Lower lobe of right lung (tissue), 2 donors: ENCODE results near the gene CACNA1I. TPM values are rescaled to one million over a fixed set of nuclear protein-coding genes. Genes with fewer than 3 reads are reported as not detected.
"Not testable (repeated sequence)": the region's sequence is repeated elsewhere in the genome, so short reads cannot be mapped to it uniquely, and the experiment has no call there.

Experiments used
- ATAC-seq, 2 donors: fragments of 200-7000 bp; cut with Tn5 transposase; one replicate each; pipeline ENCODE4 v1.9.1; 2020 to 2022; ENCODE audit warnings: mild to moderate bottlenecking in 2 of 2, moderate library complexity in 2 of 2
- DNase-seq: peaks from one replicate; pipeline ENCODE4 v3.0.0-alpha.2; 2020
- H3K27ac ChIP-seq: fragments of 200-600 bp; one replicate; pipeline ENCODE4 v1.8.0; 2022
- H3K27me3 ChIP-seq: fragments of 200-600 bp; one replicate; pipeline ENCODE4 v1.8.0; 2022; ENCODE audit warnings: low read depth
- H3K36me3 ChIP-seq: fragments of 200-600 bp; one replicate; pipeline ENCODE4 v1.8.0; 2022; ENCODE audit warnings: mild to moderate bottlenecking
- H3K4me1 ChIP-seq: fragments of 200-600 bp; one replicate; pipeline ENCODE4 v1.8.0; 2022
- H3K4me3 ChIP-seq: fragments of 200-600 bp; one replicate; pipeline ENCODE4 v1.8.0; 2022; ENCODE audit warnings: mild to moderate bottlenecking
- H3K9me3 ChIP-seq: fragments of 200-600 bp; one replicate; pipeline ENCODE4 v1.8.0; 2022
- intact Hi-C: fragments of 100-400 bp; cut with DNase I; formaldehyde crosslinking; loops from one replicate; pipeline ENCODE4 v1.11.0; 2022
- long read RNA-seq: library from polyadenylated mRNA; unstranded; transcript quantifications from one replicate; pipeline ENCODE4 v2.0.0, GENCODE V29; 2021
- total RNA-seq: library from RNA; stranded (reverse); fragmentation: NEBNext Ultra II Directional; extraction: Animal tissue kit (Norgen Biotek cat#: 25700); gene quantifications from one replicate; pipeline ENCODE4 v1.2.1, GENCODE V29; 2021
- TF ChIP-seq, protein P1 (sequence below): fragments of 200-600 bp; IDR thresholded peaks from one replicate; pipeline ENCODE4 v1.8.0; 2022; ENCODE audit warnings: antibody characterized with exemption, mild to moderate bottlenecking
- donor health status: DM: no; HTN: yes; CAD: no; lungs with severe emphysema.

CACNA1I gene
- total RNA-seq = 0.21 TPM
- long read RNA-seq, partial matches to known transcripts = 0 of 1 reads
- long read RNA-seq, other reads (novel, unspliced or antisense) = 1 of 1 reads

- DNase-seq = no peak
- no peak within 1 kb of the TSS for H3K4me3 ChIP-seq
- H3K4me1 ChIP-seq = no peaks in the 10 kb centered on the region
- no peak for ATAC-seq
- intact Hi-C loops = no loop called here
- H3K27ac ChIP-seq = no peak within 1 kb of the TSS
- H3K36me3 ChIP-seq = no peaks in the 10 kb centered on the region
- H3K9me3 ChIP-seq = no peaks in the 10 kb centered on the region
- no peaks in the 10 kb centered on the region for H3K27me3 ChIP-seq
- TF ChIP-seq, protein P1, sequence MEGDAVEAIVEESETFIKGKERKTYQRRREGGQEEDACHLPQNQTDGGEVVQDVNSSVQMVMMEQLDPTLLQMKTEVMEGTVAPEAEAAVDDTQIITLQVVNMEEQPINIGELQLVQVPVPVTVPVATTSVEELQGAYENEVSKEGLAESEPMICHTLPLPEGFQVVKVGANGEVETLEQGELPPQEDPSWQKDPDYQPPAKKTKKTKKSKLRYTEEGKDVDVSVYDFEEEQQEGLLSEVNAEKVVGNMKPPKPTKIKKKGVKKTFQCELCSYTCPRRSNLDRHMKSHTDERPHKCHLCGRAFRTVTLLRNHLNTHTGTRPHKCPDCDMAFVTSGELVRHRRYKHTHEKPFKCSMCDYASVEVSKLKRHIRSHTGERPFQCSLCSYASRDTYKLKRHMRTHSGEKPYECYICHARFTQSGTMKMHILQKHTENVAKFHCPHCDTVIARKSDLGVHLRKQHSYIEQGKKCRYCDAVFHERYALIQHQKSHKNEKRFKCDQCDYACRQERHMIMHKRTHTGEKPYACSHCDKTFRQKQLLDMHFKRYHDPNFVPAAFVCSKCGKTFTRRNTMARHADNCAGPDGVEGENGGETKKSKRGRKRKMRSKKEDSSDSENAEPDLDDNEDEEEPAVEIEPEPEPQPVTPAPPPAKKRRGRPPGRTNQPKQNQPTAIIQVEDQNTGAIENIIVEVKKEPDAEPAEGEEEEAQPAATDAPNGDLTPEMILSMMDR = no peak
Measured at GRCh38 chr22:39570665-39571064, at the start of gene CACNA1I. Gene CACNA1I (plus strand): TSS chr22:39570753. CDS start chr22:39570753, 0 bp downstream.

GRCh38 chr22:39521106-39521885 lies 49.3 kb upstream of the CACNA1I start:
- Histone ChIP-seq H3K27ac (peak overlapping the region; percentile 100), H3K4me3 (peak overlapping the region; percentile 100), H3K36me3 (peaks cover 48% of the 10 kb centered on the region), H3K4me1 (peaks cover 60% of the 10 kb centered on the region)
- H3K27me3 ChIP-seq, ATAC-seq, intact Hi-C loops, H3K9me3 ChIP-seq: not testable (repeated sequence)
- peak; percentile 41 for DNase-seq

DNA sequence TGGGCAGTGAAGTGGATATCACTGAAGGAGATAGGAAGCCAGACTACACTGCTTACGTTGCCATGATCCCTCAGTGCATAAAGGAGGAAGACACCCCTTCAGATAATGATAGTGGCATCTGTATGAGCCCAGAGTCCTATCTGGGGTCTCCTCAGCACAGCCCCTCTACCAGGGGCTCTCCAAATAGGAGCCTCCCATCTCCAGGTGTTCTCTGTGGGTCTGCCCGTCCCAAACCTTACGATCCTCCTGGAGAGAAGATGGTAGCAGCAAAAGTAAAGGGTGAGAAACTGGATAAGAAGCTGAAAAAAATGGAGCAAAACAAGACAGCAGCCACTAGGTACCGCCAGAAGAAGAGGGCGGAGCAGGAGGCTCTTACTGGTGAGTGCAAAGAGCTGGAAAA lies 48.5 kb upstream of the CACNA1I start:
- Histone ChIP-seq H3K4me3 (peak overlapping the region; percentile 100), H3K36me3 (peaks cover 47% of the 10 kb centered on the region), H3K4me1 (peaks cover 67% of the 10 kb centered on the region), H3K27ac (peak overlapping the region; percentile 100)
- H3K27me3 ChIP-seq, H3K9me3 ChIP-seq, ATAC-seq, intact Hi-C loops: not testable (repeated sequence)
- peak; percentile 6 for DNase-seq

- Histone ChIP-seq H3K27ac (peak overlapping the region; percentile 100), H3K27me3 (no peaks in the 10 kb centered on the region), H3K4me1 (peaks cover 74% of the 10 kb centered on the region), H3K4me3 (peak overlapping the region; percentile 100), H3K36me3 (peaks cover 51% of the 10 kb centered on the region), H3K9me3 (no peaks in the 10 kb centered on the region)
- no peak for ATAC-seq
- intact Hi-C loops = no loop called here
- DNase-seq = peak; percentile 28
- TF ChIP-seq, protein P1 = no peak
Measured at GRCh38 chr22:39522567-39523300, 47.8 kb upstream of the CACNA1I start.

- H3K4me1 ChIP-seq = peaks cover 78% of the 10 kb centered on the region
Measured at GRCh38 chr22:39524089-39524752, 46.3 kb upstream of the CACNA1I start.

More at GRCh38 chr22:39524089-39524752, 46.3 kb upstream of the CACNA1I start:
- DNase-seq (peak; percentile 42), ATAC-seq (no peak)
- TF ChIP-seq, protein P1 = no peak
- Histone ChIP-seq H3K4me3 (no peak overlapping the region), H3K9me3 (no peaks in the 10 kb centered on the region), H3K27me3 (no peaks in the 10 kb centered on the region), H3K27ac (peak overlapping the region; percentile 31), H3K36me3 (peaks cover 66% of the 10 kb centered on the region)
- intact Hi-C loops = no loop called here
